ENCODE data around the gene RAB5A.

Gene RAB5A

GRCh38 chr3:19994796-19995195 is 47.9 kb downstream of the RAB5A start:
- no peak for DNase-seq (ENCODE audit: low read depth)
- H3K4me3 ChIP-seq (ENCODE audit: control insufficient read depth, low read depth, low read length), result no peak overlapping the region
- no peak for TF ChIP-seq CTCF (IDR thresholded peaks at IDR 0.05; ENCODE audit: control insufficient read depth, insufficient read depth, low read depth, low read length, missing control alignments)

- no peak for TF ChIP-seq CTCF (IDR thresholded peaks at IDR 0.05; ENCODE audit: control insufficient read depth, insufficient read depth, low read depth, low read length, missing control alignments)
- no peak overlapping the region for H3K4me3 ChIP-seq (ENCODE audit: control insufficient read depth, low read depth, low read length)
- DNase-seq (ENCODE audit: low read depth), result no peak
Observed at GRCh38 chr3:19997502-19997901, 50.6 kb downstream of the RAB5A start.

- no peak for DNase-seq (ENCODE audit: low read depth)
- no peak for TF ChIP-seq CTCF (IDR thresholded peaks at IDR 0.05; ENCODE audit: control insufficient read depth, insufficient read depth, low read depth, low read length, missing control alignments)
- H3K4me3 ChIP-seq (ENCODE audit: control insufficient read depth, low read depth, low read length), result no peak overlapping the region
Observed at GRCh38 chr3:20001932-20002331, 55.0 kb downstream of the RAB5A start.

- TF ChIP-seq CTCF (IDR thresholded peaks at IDR 0.05; ENCODE audit: control insufficient read depth, insufficient read depth, low read depth, low read length, missing control alignments), result no peak
- DNase-seq (ENCODE audit: low read depth), result no peak
- no peak overlapping the region for H3K4me3 ChIP-seq (ENCODE audit: control insufficient read depth, low read depth, low read length)
Observed at GRCh38 chr3:20007960-20008359, 61.1 kb downstream of the RAB5A start.

GRCh38 chr3:20008646-20009045 is 61.7 kb downstream of the RAB5A start:
- TF ChIP-seq CTCF (IDR thresholded peaks at IDR 0.05; ENCODE audit: control insufficient read depth, insufficient read depth, low read depth, low read length, missing control alignments), result no peak
- no peak overlapping the region for H3K4me3 ChIP-seq (ENCODE audit: control insufficient read depth, low read depth, low read length)
- DNase-seq (ENCODE audit: low read depth), result no peak

GRCh38 chr3:20012164-20012563 is 65.3 kb downstream of the RAB5A start, which contains the start of gene PP2D1:
TSS of gene PP2D1 (minus strand) at chr3:20012264. CDS start at chr3:20012072, 192 bp downstream.
- no peak within 1 kb of the TSS for H3K4me3 ChIP-seq (ENCODE audit: control insufficient read depth, low read depth, low read length)
- no peak for DNase-seq (ENCODE audit: low read depth)

More at GRCh38 chr3:20012164-20012563, 65.3 kb downstream of the RAB5A start, which contains the start of gene PP2D1:
- TF ChIP-seq CTCF (IDR thresholded peaks at IDR 0.05; ENCODE audit: control insufficient read depth, insufficient read depth, low read depth, low read length, missing control alignments), result no peak

Measured in AG09309 (cell line).